Caco-2 (cell line): ENCODE data around the gene BANF2. TPM values are rescaled to one million over a fixed set of nuclear protein-coding genes. Genes with fewer than 3 reads are reported as not detected.
"Not testable (repeated sequence)": the region's sequence is repeated elsewhere in the genome, so short reads cannot be mapped to it uniquely, and the experiment has no call there.

ENCODE experiments used
- BruUV-seq: library from RNA; stranded (reverse); fragments of 400-500 nt; replicated peaks from 2 replicates; lab custom pipeline; 2021; lab: Mats Ljungman, UMichigan
- CTCF ChIA-PET: fragments of 300-600 bp; sonication (Branson Sonifier 250); formaldehyde crosslinking; loops from one replicate; lab custom pipeline; 2022; ENCODE audit warnings: antibody characterized with exemption; lab: Charles Lee
- POLR2A ChIA-PET: fragments of 300-600 bp; sonication (Branson Sonifier 250); formaldehyde crosslinking; loops from one replicate; lab custom pipeline; 2022; ENCODE audit warnings: antibody characterized with exemption; lab: Charles Lee
- DNase-seq, 2 experiments: peaks; one replicate each; pipeline versions ENCODE4 v3.0.0 to v3.0.0-alpha.2; 2020 to 2022
- H3K27me3 ChIP-seq: replicated peaks from 2 replicates; pipeline ENCODE4 v1.6.0; 2011; ENCODE audit warnings: low read length; ENCODE audit not compliant: control insufficient read depth, insufficient read depth
- H3K36me3 ChIP-seq: 2 replicates; pipeline ENCODE4 v1.5.1; 2011; ENCODE audit warnings: low read length; ENCODE audit not compliant: control insufficient read depth, insufficient read depth
- H3K4me1 ChIP-seq: fragments of 250-450 bp; sonication (Bioruptor Pico); 2 replicates; pipeline ENCODE4 v1.5.1; 2020; ENCODE audit warnings: mild to moderate bottlenecking
- H3K4me3 ChIP-seq: 2 replicates; pipeline ENCODE4 v1.5.1; 2011; ENCODE audit warnings: low read depth, mild to moderate bottlenecking, control low read depth, low read length
- H3K9me3 ChIP-seq: fragments of 250-450 bp; sonication (Bioruptor Pico); 2 replicates; pipeline ENCODE4 v1.5.1; 2020; ENCODE audit warnings: mild to moderate bottlenecking, moderate library complexity
- H3K27ac Mint-ChIP-seq: one replicate; pipeline ENCODE4 v1.8.0; 2022; ENCODE audit warnings: mixed read lengths; ENCODE audit not compliant: unreplicated experiment
- H3K27me3 Mint-ChIP-seq: one replicate; pipeline ENCODE4 v1.8.0; 2022; ENCODE audit warnings: mixed read lengths; ENCODE audit not compliant: insufficient read depth, unreplicated experiment
- H3K36me3 Mint-ChIP-seq: one replicate; pipeline ENCODE4 v1.8.0; 2022; ENCODE audit warnings: mild to moderate bottlenecking, mixed read lengths; ENCODE audit not compliant: insufficient read depth, unreplicated experiment
- H3K4me1 Mint-ChIP-seq: one replicate; pipeline ENCODE4 v1.8.0; 2022; ENCODE audit warnings: low read depth, mixed read lengths; ENCODE audit not compliant: unreplicated experiment
- H3K4me3 Mint-ChIP-seq: one replicate; pipeline ENCODE4 v1.8.0; 2022; ENCODE audit warnings: mild to moderate bottlenecking, moderate library complexity, mixed read lengths; ENCODE audit not compliant: unreplicated experiment
- H3K9me3 Mint-ChIP-seq: one replicate; pipeline ENCODE4 v1.8.0; 2022; ENCODE audit warnings: mixed read lengths; ENCODE audit not compliant: unreplicated experiment
- CTCF ChIP-seq, 2 experiments: fragments of 200-600 bp in 1 of 2; IDR thresholded peaks; 1 replicate in 1 of 2; 2 replicates in 1 of 2; pipeline versions ENCODE4 v1.5.1 to v1.8.0; 2011 to 2022; ENCODE audit warnings: antibody characterized with exemption in 1 of 2, control low read depth in 1 of 2, inconsistent platforms in 1 of 2, low read depth in 1 of 2, low read length in 1 of 2, mild to moderate bottlenecking in 1 of 2, moderate library complexity in 1 of 2; ENCODE audit not compliant: insufficient read depth in 1 of 2, severe bottlenecking in 1 of 2, unreplicated experiment in 1 of 2
- intact Hi-C: fragments of 100-400 bp; cut with micrococcal nuclease; formaldehyde crosslinking; loops from one replicate; pipeline ENCODE4 v1.10.0; 2022; ENCODE audit not compliant: unreplicated experiment
- total RNA-seq: library from RNA; stranded (reverse); gene quantifications from 2 replicates; pipeline ENCODE4 v1.2.3, GENCODE V29; 2022

BANF2 gene
- total RNA-seq, 1 experiment from 2014 or later: 2.1 TPM

GRCh38 chr20:17767624-17768023, 67.9 kb downstream of the BANF2 start:
- H3K36me3 ChIP-seq: no peaks in the 10 kb centered on the region
- TF ChIP-seq CTCF (IDR thresholded peaks at IDR 0.05; ENCODE audit: insufficient read depth in 1 of 2, low read depth in 1 of 2, low read length in 1 of 2, severe bottlenecking in 1 of 2, unreplicated experiment in 1 of 2): no peak
- no peak overlapping the region for H3K27ac Mint-ChIP-seq
- no peak overlapping the region for H3K4me3 ChIP-seq
- peaks cover 27% of the 10 kb centered on the region for H3K4me1 ChIP-seq
- H3K4me1 Mint-ChIP-seq: peaks cover 24% of the 10 kb centered on the region
- no peaks in the 10 kb centered on the region for H3K9me3 ChIP-seq
- no TSS peak for BruUV-seq
- no peak for DNase-seq
- CTCF ChIA-PET: no interaction called here
- POLR2A ChIA-PET: no interaction called here
- no peaks in the 10 kb centered on the region for H3K27me3 ChIP-seq
- H3K4me3 Mint-ChIP-seq: no peak overlapping the region
- no peaks in the 10 kb centered on the region for H3K36me3 Mint-ChIP-seq
- no peaks in the 10 kb centered on the region for H3K27me3 Mint-ChIP-seq
- intact Hi-C loops: no loop called here
- H3K9me3 Mint-ChIP-seq: no peaks in the 10 kb centered on the region

- no peak for TF ChIP-seq CTCF (IDR thresholded peaks at IDR 0.05; ENCODE audit: insufficient read depth in 1 of 2, low read depth in 1 of 2, low read length in 1 of 2, severe bottlenecking in 1 of 2, unreplicated experiment in 1 of 2)
- Histone ChIP-seq H3K36me3 (no peaks in the 10 kb centered on the region), H3K27me3 (no peaks in the 10 kb centered on the region), H3K4me1 (peaks cover 21% of the 10 kb centered on the region), H3K4me3 (no peak overlapping the region), H3K9me3 (no peaks in the 10 kb centered on the region)
- BruUV-seq: no TSS peak
- no peaks in the 10 kb centered on the region for H3K36me3 Mint-ChIP-seq
- intact Hi-C loops: no loop called here
- H3K4me1 Mint-ChIP-seq: peaks cover 19% of the 10 kb centered on the region
- ChIA-PET POLR2A (no interaction called here), CTCF (no interaction called here)
- DNase-seq: no peak
- H3K27ac Mint-ChIP-seq: no peak overlapping the region
- H3K9me3 Mint-ChIP-seq: no peaks in the 10 kb centered on the region
- H3K4me3 Mint-ChIP-seq: no peak overlapping the region
- H3K27me3 Mint-ChIP-seq: no peaks in the 10 kb centered on the region
These were observed 68.5 kb downstream of the BANF2 start for GRCh38 chr20:17768271-17768670.

- H3K9me3 Mint-ChIP-seq, H3K9me3 ChIP-seq, POLR2A ChIA-PET, H3K36me3 ChIP-seq, H3K27me3 Mint-ChIP-seq, intact Hi-C loops, H3K4me3 Mint-ChIP-seq, BruUV-seq, H3K36me3 Mint-ChIP-seq, DNase-seq, CTCF ChIA-PET, H3K27ac Mint-ChIP-seq, H3K4me3 ChIP-seq, H3K27me3 ChIP-seq: not testable (repeated sequence)
- peaks cover 18% of the 10 kb centered on the region for H3K4me1 Mint-ChIP-seq
- H3K4me1 ChIP-seq: peaks cover 17% of the 10 kb centered on the region
These were observed 70.0 kb downstream of the BANF2 start for GRCh38 chr20:17769716-17770115.
